Neuronal stem cell (in vitro differentiated cells): ENCODE data around the gene MCCC1.

Source experiments
- DNase-seq: peaks from one replicate; pipeline ENCODE4 v3.0.0-alpha.2; 2013; ENCODE audit warnings: low spot score
- H2AFZ ChIP-seq: one replicate; pipeline ENCODE4 v1.6.1; 2013; ENCODE audit warnings: mild to moderate bottlenecking, low read length, inconsistent platforms
- H2AK5ac ChIP-seq: 2 replicates; pipeline ENCODE4 v1.6.1; 2013; ENCODE audit warnings: low read depth, mild to moderate bottlenecking, inconsistent platforms, low read length, moderate library complexity, mixed read lengths
- H2BK120ac ChIP-seq: 2 replicates; pipeline ENCODE4 v1.6.1; 2013; ENCODE audit warnings: low read depth, mild to moderate bottlenecking, inconsistent platforms, low read length, moderate library complexity, mixed read lengths
- H2BK12ac ChIP-seq: one replicate; pipeline ENCODE4 v1.6.1; 2013; ENCODE audit warnings: low read length, inconsistent platforms
- H2BK15ac ChIP-seq: 2 replicates; pipeline ENCODE4 v1.6.1; 2013; ENCODE audit warnings: mild to moderate bottlenecking, low read length, inconsistent platforms, mixed read lengths
- H2BK5ac ChIP-seq: one replicate; pipeline ENCODE4 v1.6.1; 2013; ENCODE audit warnings: inconsistent platforms, mild to moderate bottlenecking, low read length, moderate library complexity
- H3K14ac ChIP-seq: one replicate; pipeline ENCODE4 v1.6.1; 2013; ENCODE audit warnings: low read length, inconsistent platforms
- H3K18ac ChIP-seq: 2 replicates; pipeline ENCODE4 v1.6.1; 2013; ENCODE audit warnings: low read length, inconsistent platforms
- H3K23ac ChIP-seq: 2 replicates; pipeline ENCODE4 v1.6.1; 2013; ENCODE audit warnings: low read depth, mild to moderate bottlenecking, mixed read lengths, low read length, inconsistent platforms; ENCODE audit not compliant: poor library complexity
- H3K27ac ChIP-seq: replicated peaks from 3 replicates; pipeline ENCODE4 v1.5.1; 2013; ENCODE audit warnings: low read length, inconsistent platforms
- H3K27me3 ChIP-seq, 3 experiments: 2 replicates each; pipeline ENCODE4 v1.6.1; 2013; ENCODE audit warnings: low read length in 3 of 3, mild to moderate bottlenecking in 2 of 3, inconsistent platforms in 1 of 3, low read depth in 1 of 3, mixed read lengths in 1 of 3, moderate library complexity in 1 of 3; ENCODE audit not compliant: control insufficient read depth in 3 of 3, insufficient read depth in 3 of 3
- H3K36me3 ChIP-seq, 2 donors: replicated peaks in 1 of 2; 2 replicates each; pipeline ENCODE4 v1.6.1; 2013; ENCODE audit warnings: low read length in 2 of 2; ENCODE audit not compliant: control insufficient read depth in 2 of 2, insufficient read depth in 2 of 2
- H3K4ac ChIP-seq: 2 replicates; pipeline ENCODE4 v1.6.1; 2013; ENCODE audit warnings: inconsistent platforms, mild to moderate bottlenecking, low read length, moderate library complexity
- H3K4me1 ChIP-seq, 2 donors: 1 replicate in 1 of 2; 2 replicates in 1 of 2; pipeline ENCODE4 v1.6.1; 2013; ENCODE audit warnings: low read length in 2 of 2, low read depth in 1 of 2; ENCODE audit not compliant: control insufficient read depth in 2 of 2, insufficient read depth in 1 of 2
- H3K4me2 ChIP-seq: one replicate; pipeline ENCODE4 v1.6.1; 2013; ENCODE audit warnings: mild to moderate bottlenecking, low read length, inconsistent platforms; ENCODE audit not compliant: insufficient read depth, poor library complexity, severe bottlenecking
- H3K4me3 ChIP-seq, 2 donors: 2 replicates each; pipeline ENCODE4 v1.5.1; 2013; ENCODE audit warnings: low read length in 2 of 2, mild to moderate bottlenecking in 2 of 2, inconsistent platforms in 1 of 2, moderate library complexity in 1 of 2
- H3K79me1 ChIP-seq: one replicate; pipeline ENCODE4 v1.6.1; 2013; ENCODE audit warnings: low read depth, mild to moderate bottlenecking, inconsistent platforms, low read length, moderate library complexity
- H3K9ac ChIP-seq: one replicate; pipeline ENCODE4 v1.6.1; 2013; ENCODE audit warnings: mild to moderate bottlenecking, low read depth, low read length, inconsistent platforms; ENCODE audit not compliant: poor library complexity
- H3K9me3 ChIP-seq, 2 donors: replicated peaks in 1 of 2; 2 replicates each; pipeline versions ENCODE3 to v1.6.1; 2013; ENCODE audit warnings: low read length in 2 of 2, mild to moderate bottlenecking in 2 of 2, inconsistent platforms in 1 of 2, low read depth in 1 of 2, mixed read lengths in 1 of 2, moderate library complexity in 1 of 2; ENCODE audit not compliant: control insufficient read depth in 2 of 2, insufficient read depth in 1 of 2
- H4K8ac ChIP-seq: one replicate; pipeline ENCODE4 v1.6.1; 2013; ENCODE audit warnings: low read depth, mild to moderate bottlenecking, inconsistent platforms, low read length, moderate library complexity
- H4K91ac ChIP-seq: one replicate; pipeline ENCODE4 v1.6.1; 2013; ENCODE audit warnings: low read length, low read depth, mild to moderate bottlenecking, inconsistent platforms; ENCODE audit not compliant: poor library complexity
- WGBS, 2 donors: extraction: QIAGEN DNeasy Blood & Tissue Kit; methylation state at CpG; one replicate each; pipeline ENCODE4 v1.1.7; 2013; ENCODE audit warnings: missing lambda C conversion rate in 2 of 2, mixed read lengths in 1 of 2; ENCODE audit not compliant: insufficient read length in 2 of 2, insufficient replicate concordance in 1 of 2; ENCODE audit errors: extremely low coverage in 2 of 2; 5-methylcytosine and 5-hydroxymethylcytosine counted together

Gene MCCC1

GRCh38 chr3:182967218-182968204 lies 131.8 kb downstream of the MCCC1 start:
- no peak overlapping the region for H2BK5ac ChIP-seq
- no peak overlapping the region for H3K14ac ChIP-seq
- H3K9ac ChIP-seq: no peak overlapping the region
- H3K36me3 ChIP-seq: peaks cover 0 to 23% of the 10 kb centered on the region in 2 donors
- H2AFZ ChIP-seq: no peak overlapping the region
- H3K9me3 ChIP-seq: no peaks in the 10 kb centered on the region
- H4K8ac ChIP-seq: no peak overlapping the region
- no peak overlapping the region for H3K27ac ChIP-seq
- no CpG with 5 or more reads among the region's 6 CpGs for WGBS, 2 donors
- H2BK15ac ChIP-seq: no peak overlapping the region
- H3K18ac ChIP-seq: no peak overlapping the region
- no peak overlapping the region for H2BK120ac ChIP-seq
- H3K4me2 ChIP-seq: no peak overlapping the region
- H3K4me3 ChIP-seq: no peak overlapping the region
- no peaks in the 10 kb centered on the region for H3K4me1 ChIP-seq
- no peaks in the 10 kb centered on the region for H3K79me1 ChIP-seq
- H3K4ac ChIP-seq: no peak overlapping the region
- no peak for DNase-seq
- H2BK12ac ChIP-seq: no peak overlapping the region
- no peak overlapping the region for H2AK5ac ChIP-seq
- H3K23ac ChIP-seq: no peak overlapping the region
- H3K27me3 ChIP-seq: no peaks in the 10 kb centered on the region
- H4K91ac ChIP-seq: no peak overlapping the region

- no peak overlapping the region for H2BK5ac ChIP-seq
- H3K27ac ChIP-seq: no peak overlapping the region
- H3K36me3 ChIP-seq: peaks cover 0 to 37% of the 10 kb centered on the region in 2 donors
- no peak overlapping the region for H3K4me2 ChIP-seq
- no peak overlapping the region for H4K91ac ChIP-seq
- H2BK12ac ChIP-seq: no peak overlapping the region
- no peak overlapping the region for H3K23ac ChIP-seq
- H3K14ac ChIP-seq: no peak overlapping the region
- H4K8ac ChIP-seq: no peak overlapping the region
- no peak overlapping the region for H2BK120ac ChIP-seq
- no peak for DNase-seq
- H3K4ac ChIP-seq: no peak overlapping the region
- no peaks in the 10 kb centered on the region for H3K27me3 ChIP-seq
- no peak overlapping the region for H2AK5ac ChIP-seq
- H2BK15ac ChIP-seq: no peak overlapping the region
- H3K9ac ChIP-seq: no peak overlapping the region
- H3K4me3 ChIP-seq: no peak overlapping the region
- no peaks in the 10 kb centered on the region for H3K9me3 ChIP-seq
- no CpG with 5 or more reads among the region's 9 CpGs for WGBS, 2 donors
- no peaks in the 10 kb centered on the region for H3K4me1 ChIP-seq
- no peak overlapping the region for H3K18ac ChIP-seq
- H3K79me1 ChIP-seq: no peaks in the 10 kb centered on the region
- H2AFZ ChIP-seq: no peak overlapping the region
These were observed 133.4 kb downstream of the MCCC1 start for GRCh38 chr3:182965861-182966366.
